ENCODE measurements around the gene TCFL5. TPM values are rescaled to one million over a fixed set of nuclear protein-coding genes. Genes with fewer than 3 reads are reported as not detected.

The TCFL5 gene
- polyA plus RNA-seq, 3 donors, result 0.38 to 3.5 (median 0.89) TPM

DNA sequence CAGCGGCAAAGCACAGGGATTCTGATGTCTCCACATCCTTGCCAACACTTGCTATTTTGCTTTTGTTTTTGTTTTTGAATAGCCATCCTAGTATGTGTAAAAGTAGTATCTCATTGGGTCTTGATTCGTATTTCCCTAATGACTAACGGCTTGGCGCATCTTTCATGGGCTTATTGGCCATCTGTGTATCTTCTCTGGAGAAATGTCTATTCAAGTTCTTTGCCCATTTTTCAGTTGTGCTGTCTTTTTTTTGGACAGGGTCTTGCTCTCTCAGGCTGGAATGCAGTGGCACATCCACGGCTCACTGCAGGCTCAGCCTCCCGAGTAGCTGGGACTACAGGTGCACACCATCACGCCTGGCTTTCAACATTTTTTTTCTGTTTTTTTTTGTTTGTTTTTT lies 17.4 kb downstream of the TCFL5 start:
- Histone ChIP-seq H3K27me3 (ENCODE audit: control insufficient read depth in 2 of 2, insufficient read depth in 2 of 2, low read length in 2 of 2) (no peaks in the 10 kb centered on the region), H2AFZ (ENCODE audit: insufficient read depth, low read depth, low read length, poor library complexity, severe bottlenecking) (no peak overlapping the region), H3K36me3 (replicated peaks in 1 of 2; ENCODE audit: control insufficient read depth in 1 of 2, insufficient read depth in 2 of 2, low read length in 2 of 2) (peaks cover 6 to 17% of the 10 kb centered on the region in 2 donors), H3K9ac (ENCODE audit: insufficient read depth, low read length, poor library complexity, severe bottlenecking) (no peak overlapping the region), H4K20me1 (ENCODE audit: insufficient read depth, low read length) (no peaks in the 10 kb centered on the region), H3K27ac (ENCODE audit: low read depth in 1 of 2, low read length in 2 of 2) (no peak overlapping the region), H3K9me3 (replicated peaks in 1 of 2; ENCODE audit: control insufficient read depth in 1 of 2, insufficient read depth in 1 of 2, low read length in 2 of 2) (no peaks in the 10 kb centered on the region), H3K4me3 (replicated peaks in 1 of 3; ENCODE audit: low read depth in 2 of 3, low read length in 3 of 3) (no peak overlapping the region), H3K4me1 (ENCODE audit: control insufficient read depth in 1 of 2, insufficient read depth in 2 of 2, low read length in 2 of 2) (no peaks in the 10 kb centered on the region), H3K4me2 (replicated peaks; ENCODE audit: extremely low read depth, low read length, poor library complexity, severe bottlenecking) (no peak overlapping the region), H3K79me2 (ENCODE audit: insufficient read depth, low read length) (no peaks in the 10 kb centered on the region)
- WGBS (ENCODE audit: insufficient coverage), result 100% methylated on average over 4 of the region's 7 CpGs
- intact Hi-C loops (cut with micrococcal nuclease), result no loop called here
- Mint-ChIP-seq H3K4me1 (peaks cover 3% of the 10 kb centered on the region), H3K9me3 (peaks cover 0 to 8% (median 0%) of the 10 kb centered on the region in 7 donors), H3K4me3 (no peak overlapping the region), H3K36me3 (peaks cover 28 to 29% of the 10 kb centered on the region in 2 donors), H3K27ac (peak overlapping the region in 1 of 7 donors; percentile 31), H3K27me3 (ENCODE audit: low read depth in 3 of 3) (peaks cover 0 to 5% (median 2%) of the 10 kb centered on the region in 3 donors)
- TF ChIP-seq, protein P1, sequence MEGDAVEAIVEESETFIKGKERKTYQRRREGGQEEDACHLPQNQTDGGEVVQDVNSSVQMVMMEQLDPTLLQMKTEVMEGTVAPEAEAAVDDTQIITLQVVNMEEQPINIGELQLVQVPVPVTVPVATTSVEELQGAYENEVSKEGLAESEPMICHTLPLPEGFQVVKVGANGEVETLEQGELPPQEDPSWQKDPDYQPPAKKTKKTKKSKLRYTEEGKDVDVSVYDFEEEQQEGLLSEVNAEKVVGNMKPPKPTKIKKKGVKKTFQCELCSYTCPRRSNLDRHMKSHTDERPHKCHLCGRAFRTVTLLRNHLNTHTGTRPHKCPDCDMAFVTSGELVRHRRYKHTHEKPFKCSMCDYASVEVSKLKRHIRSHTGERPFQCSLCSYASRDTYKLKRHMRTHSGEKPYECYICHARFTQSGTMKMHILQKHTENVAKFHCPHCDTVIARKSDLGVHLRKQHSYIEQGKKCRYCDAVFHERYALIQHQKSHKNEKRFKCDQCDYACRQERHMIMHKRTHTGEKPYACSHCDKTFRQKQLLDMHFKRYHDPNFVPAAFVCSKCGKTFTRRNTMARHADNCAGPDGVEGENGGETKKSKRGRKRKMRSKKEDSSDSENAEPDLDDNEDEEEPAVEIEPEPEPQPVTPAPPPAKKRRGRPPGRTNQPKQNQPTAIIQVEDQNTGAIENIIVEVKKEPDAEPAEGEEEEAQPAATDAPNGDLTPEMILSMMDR (IDR thresholded peaks at IDR 0.05), result no peak
- no peak for DNase-seq

DNA sequence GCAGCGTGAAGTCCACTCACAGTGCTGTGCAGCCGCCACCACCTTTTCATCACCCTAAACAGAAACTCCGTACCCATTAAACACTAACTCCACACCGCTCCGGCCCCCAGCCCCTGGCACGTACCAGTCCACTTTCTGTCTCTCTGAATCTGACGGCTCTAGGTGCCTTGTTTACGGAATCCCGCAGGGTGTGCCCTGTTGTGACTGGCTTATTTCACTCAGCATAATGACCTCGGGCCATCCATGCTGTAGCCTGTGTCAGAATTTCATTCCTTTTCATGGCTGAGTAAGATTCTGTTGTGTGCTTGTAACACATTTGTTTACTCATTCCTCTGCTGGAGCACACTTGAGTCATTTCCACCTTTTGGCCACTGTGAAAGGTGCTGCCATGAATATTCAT lies 18.0 kb downstream of the TCFL5 start:
- Mint-ChIP-seq H3K27ac (no peak overlapping the region), H3K27me3 (ENCODE audit: low read depth in 3 of 3) (peaks cover 0 to 5% (median 2%) of the 10 kb centered on the region in 3 donors), H3K9me3 (peaks cover 0 to 8% (median 0%) of the 10 kb centered on the region in 7 donors), H3K36me3 (peaks cover 25 to 29% of the 10 kb centered on the region in 2 donors), H3K4me3 (no peak overlapping the region), H3K4me1 (peaks cover 4% of the 10 kb centered on the region)
- Histone ChIP-seq H3K36me3 (replicated peaks in 1 of 2; ENCODE audit: control insufficient read depth in 1 of 2, insufficient read depth in 2 of 2, low read length in 2 of 2) (peaks cover 6 to 17% of the 10 kb centered on the region in 2 donors), H4K20me1 (ENCODE audit: insufficient read depth, low read length) (no peaks in the 10 kb centered on the region), H2AFZ (ENCODE audit: insufficient read depth, low read depth, low read length, poor library complexity, severe bottlenecking) (no peak overlapping the region), H3K9me3 (replicated peaks in 1 of 2; ENCODE audit: control insufficient read depth in 1 of 2, insufficient read depth in 1 of 2, low read length in 2 of 2) (no peaks in the 10 kb centered on the region), H3K4me1 (ENCODE audit: control insufficient read depth in 1 of 2, insufficient read depth in 2 of 2, low read length in 2 of 2) (peaks cover 0 to under 1% of the 10 kb centered on the region in 2 donors), H3K4me3 (replicated peaks in 1 of 3; ENCODE audit: low read depth in 2 of 3, low read length in 3 of 3) (no peak overlapping the region), H3K27me3 (ENCODE audit: control insufficient read depth in 2 of 2, insufficient read depth in 2 of 2, low read length in 2 of 2) (no peaks in the 10 kb centered on the region), H3K27ac (ENCODE audit: low read depth in 1 of 2, low read length in 2 of 2) (no peak overlapping the region), H3K9ac (ENCODE audit: insufficient read depth, low read length, poor library complexity, severe bottlenecking) (no peak overlapping the region), H3K79me2 (ENCODE audit: insufficient read depth, low read length) (no peaks in the 10 kb centered on the region), H3K4me2 (replicated peaks; ENCODE audit: extremely low read depth, low read length, poor library complexity, severe bottlenecking) (no peak overlapping the region)
- intact Hi-C loops (cut with micrococcal nuclease), result no loop called here
- no peak for DNase-seq
- 98% methylated on average over 8 of the region's 10 CpGs for WGBS (ENCODE audit: insufficient coverage)
- TF ChIP-seq, protein P1 (IDR thresholded peaks at IDR 0.05), result no peak

Data from CD14-positive monocyte (primary cell).